Measurements from ENCODE around the gene SPRR1B. TPM values are rescaled to one million over a fixed set of nuclear protein-coding genes. Genes with fewer than 3 reads are reported as not detected.

SPRR1B gene
- total and polyA plus RNA-seq, 9 of the 15 experiments (the other 6 are each of a cell fraction or from before 2014, with no cell fraction given) = not detected

- no peaks in the 10 kb centered on the region for H3K9me3 ChIP-seq (replicated peaks; ENCODE audit: control insufficient read depth, insufficient read depth, low read depth, low read length)
- POLR2A ChIA-PET = interaction anchor here (1.3 kb wide), 1 partner anchor 29 kb away, joined by 3 read pairs; no protein-coding TSS in a partner anchor
- H3K27ac ChIP-seq (ENCODE audit: extremely low read depth, low read depth, low read length) = no peak overlapping the region
- in situ Hi-C loops (cut with MboI) (no loop called here), intact Hi-C loops (cut with micrococcal nuclease) (no loop called here)
- BruUV-seq (replicated peaks) = no TSS peak
- ATAC-seq = peak; percentile 51; the same call in 2 of the 3 replicates
- CTCF ChIA-PET (ENCODE audit: low intra/inter-chr PET ratio) = no interaction called here
- TF ChIP-seq POLR3A (IDR thresholded peaks at IDR 0.05; ENCODE audit: borderline replicate concordance, extremely low read depth, insufficient read depth, insufficient read length) = no peak
- TF ChIP-seq CGGBP1 (CRISPR knock-in tag; IDR thresholded peaks at IDR 0.05) = no peak
- TF ChIP-seq ZNF175 (CRISPR knock-in tag; IDR thresholded peaks at IDR 0.05; ENCODE audit: low read depth) = no peak
- no peak for TF ChIP-seq HEY1 (CRISPR knock-in tag; IDR thresholded peaks at IDR 0.05; ENCODE audit: borderline replicate concordance)
- no peak for TF ChIP-seq CBX2 (IDR thresholded peaks at IDR 0.05; ENCODE audit: insufficient read depth, low read length, poor library complexity, severe bottlenecking)
- TF ChIP-seq L3MBTL2 (IDR thresholded peaks at IDR 0.05) = no peak
- TF ChIP-seq CTCF (IDR thresholded peaks at IDR 0.05 in 2 of 3, conservative IDR thresholded peaks at IDR 0.05 in 1 of 3; ENCODE audit: insufficient read depth in 2 of 3, low read depth in 1 of 3, low read length in 3 of 3) = peak in 2 of 3 experiments; percentile 9 to 18; a peak in 2 of 6 replicates
- peak overlapping the region; percentile 0; the same call in 1 of the 2 replicates for H2AFZ ChIP-seq (ENCODE audit: low read depth, low read length)
- peaks cover 13 to 25% of the 10 kb centered on the region in 2 experiments; a peak in 4 of 5 replicates for H3K4me1 ChIP-seq (replicated peaks in 1 of 2; ENCODE audit: control insufficient read depth in 2 of 2, insufficient read depth in 2 of 2, low read length in 2 of 2)
- no peaks in the 10 kb centered on the region for H3K9me1 ChIP-seq (ENCODE audit: control insufficient read depth, insufficient read depth, low read length)
- no peak for FAIRE-seq
- DNase-seq (ENCODE audit: extremely low read depth in 1 of 4, low spot score in 3 of 4) = no peak
- no peaks in the 10 kb centered on the region for H3K27me3 ChIP-seq (ENCODE audit: control insufficient read depth in 2 of 2, insufficient read depth in 2 of 2, low read length in 2 of 2)
- H3K4me2 ChIP-seq (ENCODE audit: insufficient read depth, low read length) = no peak overlapping the region
- 40% methylated on average over 2 of the region's 2 CpGs for WGBS (ENCODE audit: insufficient coverage, low coverage, missing lambda C conversion rate)
- H3K9ac ChIP-seq (ENCODE audit: insufficient read depth in 1 of 2, low read depth in 2 of 2, low read length in 2 of 2) = no peak overlapping the region
- H3K4me3 ChIP-seq = no peak overlapping the region
- no peaks in the 10 kb centered on the region for H4K20me1 ChIP-seq (replicated peaks; ENCODE audit: control insufficient read depth, insufficient read depth, low read length)
- H3K79me2 ChIP-seq (ENCODE audit: control insufficient read depth, insufficient read depth, low read length) = no peaks in the 10 kb centered on the region
- no peaks in the 10 kb centered on the region for H3K36me3 ChIP-seq (ENCODE audit: control insufficient read depth, insufficient read depth, low read length)
Measured at GRCh38 chr1:153058154-153058553, 27.2 kb downstream of the SPRR1B start.
